HG02623 (cell line): Measurements from ENCODE around the gene IGFBP1.

Experiments
- ATAC-seq: cut with Tn5 transposase; IDR thresholded peaks from one replicate; pipeline ENCODE4 v1.9.1; 2021; ENCODE audit warnings: moderate library complexity; ENCODE audit not compliant: unreplicated experiment

The IGFBP1 gene

GRCh38 chr7:45901566-45901965 is 13.3 kb downstream of the IGFBP1 start:
- ATAC-seq: no peak

- ATAC-seq: no peak
Observed at GRCh38 chr7:45902820-45903219, 14.5 kb downstream of the IGFBP1 start.

- ATAC-seq: no peak
Observed at GRCh38 chr7:45909561-45909960, 21.3 kb downstream of the IGFBP1 start.

GRCh38 chr7:45910855-45911254 is 22.6 kb downstream of the IGFBP1 start:
- no peak for ATAC-seq

- ATAC-seq: no peak
Observed at GRCh38 chr7:45911311-45911710, 23.0 kb downstream of the IGFBP1 start.

- ATAC-seq: no peak
Observed at GRCh38 chr7:45912972-45913371, 24.7 kb downstream of the IGFBP1 start.

GRCh38 chr7:45914911-45915310 is 26.6 kb downstream of the IGFBP1 start:
- ATAC-seq: no peak

- ATAC-seq: no peak
Observed at GRCh38 chr7:45915606-45916005, 27.3 kb downstream of the IGFBP1 start.

- ATAC-seq: no peak
Observed at GRCh38 chr7:45917064-45917463, 28.8 kb downstream of the IGFBP1 start.

- ATAC-seq: peak; percentile 86
Observed at GRCh38 chr7:45917658-45918057, 29.4 kb downstream of the IGFBP1 start.

- no peak for ATAC-seq
Observed at GRCh38 chr7:45918556-45918955, 30.3 kb downstream of the IGFBP1 start.

- ATAC-seq: no peak
Observed at GRCh38 chr7:45919231-45919784, 31.0 kb downstream of the IGFBP1 start.

- ATAC-seq: no peak
Observed at GRCh38 chr7:45919993-45920459, 31.7 kb downstream of the IGFBP1 start.

GRCh38 chr7:45920502-45921380 is 32.5 kb downstream of the IGFBP1 start, which contains the start of gene IGFBP3:
Gene IGFBP3, minus strand, starts transcription at chr7:45921272. Its CDS starts 132 bp downstream, at chr7:45921140.
- no peak for ATAC-seq

GRCh38 chr7:45921381-45921698 is 33.1 kb downstream of the IGFBP1 start:
- no peak for ATAC-seq

GRCh38 chr7:45921699-45922519 is 33.6 kb downstream of the IGFBP1 start:
- ATAC-seq: no peak

GRCh38 chr7:45922810-45923209 is 34.5 kb downstream of the IGFBP1 start:
- peak; percentile 19 for ATAC-seq

GRCh38 chr7:45923290-45923689 is 35.0 kb downstream of the IGFBP1 start:
- peak; percentile 59 for ATAC-seq

GRCh38 chr7:45923818-45924217 is 35.5 kb downstream of the IGFBP1 start:
- ATAC-seq: no peak

- ATAC-seq: no peak
Observed at GRCh38 chr7:45924283-45924682, 36.0 kb downstream of the IGFBP1 start.

- ATAC-seq: no peak
Observed at GRCh38 chr7:45927721-45928120, 39.4 kb downstream of the IGFBP1 start.

GRCh38 chr7:45930967-45931366 is 42.7 kb downstream of the IGFBP1 start:
- ATAC-seq: no peak
